ENCODE data around the gene ULBP3.

The ULBP3 gene

DNA sequence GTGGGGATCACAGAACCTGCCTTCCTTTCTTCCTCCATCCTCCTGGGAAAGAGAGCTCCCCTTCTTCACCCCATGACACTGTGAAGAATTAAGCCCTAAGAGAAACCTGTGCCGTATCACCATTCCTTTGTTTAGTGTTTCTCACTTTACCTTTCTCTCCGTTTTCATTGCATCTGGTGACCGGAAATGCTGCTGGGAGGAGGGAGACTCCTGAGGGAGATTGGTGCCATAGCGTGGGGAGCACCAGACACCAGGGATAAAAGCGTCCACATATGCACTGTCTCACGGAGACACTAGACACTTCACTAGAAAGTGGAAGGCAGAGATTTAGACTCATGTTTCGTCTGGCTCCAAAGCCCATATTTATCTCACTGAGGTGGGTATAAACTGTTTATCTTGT, 15.5 kb upstream of the ULBP3 start:
- TF ChIP-seq, protein P1, sequence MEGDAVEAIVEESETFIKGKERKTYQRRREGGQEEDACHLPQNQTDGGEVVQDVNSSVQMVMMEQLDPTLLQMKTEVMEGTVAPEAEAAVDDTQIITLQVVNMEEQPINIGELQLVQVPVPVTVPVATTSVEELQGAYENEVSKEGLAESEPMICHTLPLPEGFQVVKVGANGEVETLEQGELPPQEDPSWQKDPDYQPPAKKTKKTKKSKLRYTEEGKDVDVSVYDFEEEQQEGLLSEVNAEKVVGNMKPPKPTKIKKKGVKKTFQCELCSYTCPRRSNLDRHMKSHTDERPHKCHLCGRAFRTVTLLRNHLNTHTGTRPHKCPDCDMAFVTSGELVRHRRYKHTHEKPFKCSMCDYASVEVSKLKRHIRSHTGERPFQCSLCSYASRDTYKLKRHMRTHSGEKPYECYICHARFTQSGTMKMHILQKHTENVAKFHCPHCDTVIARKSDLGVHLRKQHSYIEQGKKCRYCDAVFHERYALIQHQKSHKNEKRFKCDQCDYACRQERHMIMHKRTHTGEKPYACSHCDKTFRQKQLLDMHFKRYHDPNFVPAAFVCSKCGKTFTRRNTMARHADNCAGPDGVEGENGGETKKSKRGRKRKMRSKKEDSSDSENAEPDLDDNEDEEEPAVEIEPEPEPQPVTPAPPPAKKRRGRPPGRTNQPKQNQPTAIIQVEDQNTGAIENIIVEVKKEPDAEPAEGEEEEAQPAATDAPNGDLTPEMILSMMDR (IDR thresholded peaks at IDR 0.05; ENCODE audit: low read depth, low read length), result no peak
- H3K4me1 ChIP-seq, result no peaks in the 10 kb centered on the region
- no peaks in the 10 kb centered on the region for H3K36me3 ChIP-seq
- H3K4me3 ChIP-seq (ENCODE audit: low read depth, low read length), result no peak overlapping the region
- DNase-seq, result no peak
- H3K27me3 ChIP-seq, result peaks cover 21% of the 10 kb centered on the region
- H3K9me3 ChIP-seq, result no peaks in the 10 kb centered on the region

DNA sequence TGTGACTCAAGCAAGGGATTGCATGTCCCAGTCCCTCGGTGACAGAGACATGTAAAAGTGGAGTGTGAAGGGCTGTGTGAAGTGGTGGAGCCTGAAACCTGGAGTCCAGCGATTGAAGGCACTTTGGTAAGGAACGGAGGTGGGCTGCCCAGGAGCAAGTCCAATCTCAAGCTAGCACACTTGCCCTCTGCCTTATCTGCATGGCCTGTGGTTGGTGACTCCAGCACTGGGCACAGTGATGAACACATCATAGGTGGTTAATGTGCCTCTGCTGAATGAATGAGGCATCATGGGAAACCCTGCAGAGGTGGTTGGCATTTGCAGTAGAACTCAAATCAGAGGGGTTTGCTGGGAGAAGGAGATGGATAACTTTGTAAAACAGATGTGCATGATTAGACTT, 14.9 kb upstream of the ULBP3 start:
- no peaks in the 10 kb centered on the region for H3K36me3 ChIP-seq
- no peak overlapping the region for H3K4me3 ChIP-seq (ENCODE audit: low read depth, low read length)
- TF ChIP-seq, protein P1 (IDR thresholded peaks at IDR 0.05; ENCODE audit: low read depth, low read length), result no peak
- DNase-seq, result no peak
- no peaks in the 10 kb centered on the region for H3K4me1 ChIP-seq
- H3K27me3 ChIP-seq, result peaks cover 21% of the 10 kb centered on the region
- no peaks in the 10 kb centered on the region for H3K9me3 ChIP-seq

DNA sequence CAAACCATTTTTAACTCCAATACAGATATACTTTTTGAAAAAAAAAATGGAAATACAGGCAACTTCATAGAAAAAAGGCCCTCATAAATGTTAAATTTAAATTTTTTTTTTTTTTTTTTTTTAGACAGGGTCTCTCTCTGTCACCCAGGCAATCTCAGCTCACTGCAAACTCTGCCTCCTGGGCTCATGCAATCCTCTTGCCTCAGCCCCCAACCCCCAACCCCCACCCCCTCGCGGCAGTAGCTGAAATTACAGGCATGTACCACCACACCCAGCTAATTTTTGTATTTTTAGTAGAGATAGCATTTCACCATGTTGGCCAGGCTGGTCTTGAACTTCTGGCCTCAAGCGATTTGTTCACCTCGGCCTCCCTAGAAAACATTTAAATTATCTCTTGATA, 12.8 kb upstream of the ULBP3 start:
- no peaks in the 10 kb centered on the region for H3K4me1 ChIP-seq
- H3K36me3 ChIP-seq, result no peaks in the 10 kb centered on the region
- H3K27me3 ChIP-seq, result peaks cover 22% of the 10 kb centered on the region
- no peaks in the 10 kb centered on the region for H3K9me3 ChIP-seq
- TF ChIP-seq, protein P1 (IDR thresholded peaks at IDR 0.05; ENCODE audit: low read depth, low read length), result no peak
- no peak for DNase-seq
- H3K4me3 ChIP-seq (ENCODE audit: low read depth, low read length), result no peak overlapping the region

DNA sequence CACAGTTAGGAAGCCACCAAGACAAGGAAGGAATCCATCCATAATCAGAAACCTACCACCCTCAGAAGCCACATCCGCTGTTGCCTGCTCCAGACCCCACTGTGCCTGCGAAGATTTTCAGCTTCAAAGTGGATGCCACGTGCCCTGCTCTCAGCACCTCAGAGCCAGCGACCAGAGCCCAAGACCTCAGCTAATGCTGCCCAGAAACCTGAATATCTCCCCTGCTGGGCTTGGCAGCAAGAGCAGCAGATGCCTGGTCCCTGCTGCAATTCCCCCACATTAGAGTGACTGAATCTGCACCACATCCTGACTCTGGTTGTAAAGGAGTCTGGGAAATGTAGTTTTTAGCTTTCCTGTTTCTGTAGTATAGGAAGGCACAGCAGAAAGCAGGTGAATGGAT, 10.7 kb upstream of the ULBP3 start:
- DNase-seq, result no peak

DNA sequence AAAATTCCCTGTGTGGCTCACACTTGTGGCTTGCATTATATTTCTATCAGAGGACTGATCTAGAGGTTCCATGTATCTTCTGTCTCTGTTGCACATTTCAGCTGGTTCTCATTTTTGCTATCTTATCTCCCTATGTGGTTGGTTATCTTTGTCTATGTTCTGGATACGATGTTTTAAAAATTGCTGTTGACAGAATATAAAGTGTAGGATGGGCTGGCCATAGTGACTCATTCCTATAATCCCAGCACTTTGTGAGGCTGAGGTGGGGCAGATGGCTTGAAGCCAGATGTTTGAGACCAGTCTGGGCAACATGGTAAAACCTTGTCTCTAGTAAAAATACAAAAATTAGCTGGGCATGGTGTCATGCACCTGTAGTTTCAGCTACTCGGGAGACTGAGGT, 9.9 kb upstream of the ULBP3 start:
- Histone ChIP-seq H3K4me1 (no peaks in the 10 kb centered on the region), H3K9me3 (no peaks in the 10 kb centered on the region), H3K27me3 (peaks cover 16% of the 10 kb centered on the region), H3K4me3 (ENCODE audit: low read depth, low read length) (no peak overlapping the region), H3K36me3 (no peaks in the 10 kb centered on the region)
- DNase-seq, result no peak
- TF ChIP-seq, protein P1 (IDR thresholded peaks at IDR 0.05; ENCODE audit: low read depth, low read length), result no peak

More for the DNA sequence above, 10.7 kb upstream of the ULBP3 start:
- TF ChIP-seq, protein P1 (IDR thresholded peaks at IDR 0.05; ENCODE audit: low read depth, low read length), result no peak
- Histone ChIP-seq H3K9me3 (no peaks in the 10 kb centered on the region), H3K4me3 (ENCODE audit: low read depth, low read length) (no peak overlapping the region), H3K27me3 (peaks cover 19% of the 10 kb centered on the region), H3K36me3 (no peaks in the 10 kb centered on the region), H3K4me1 (no peaks in the 10 kb centered on the region)

DNA sequence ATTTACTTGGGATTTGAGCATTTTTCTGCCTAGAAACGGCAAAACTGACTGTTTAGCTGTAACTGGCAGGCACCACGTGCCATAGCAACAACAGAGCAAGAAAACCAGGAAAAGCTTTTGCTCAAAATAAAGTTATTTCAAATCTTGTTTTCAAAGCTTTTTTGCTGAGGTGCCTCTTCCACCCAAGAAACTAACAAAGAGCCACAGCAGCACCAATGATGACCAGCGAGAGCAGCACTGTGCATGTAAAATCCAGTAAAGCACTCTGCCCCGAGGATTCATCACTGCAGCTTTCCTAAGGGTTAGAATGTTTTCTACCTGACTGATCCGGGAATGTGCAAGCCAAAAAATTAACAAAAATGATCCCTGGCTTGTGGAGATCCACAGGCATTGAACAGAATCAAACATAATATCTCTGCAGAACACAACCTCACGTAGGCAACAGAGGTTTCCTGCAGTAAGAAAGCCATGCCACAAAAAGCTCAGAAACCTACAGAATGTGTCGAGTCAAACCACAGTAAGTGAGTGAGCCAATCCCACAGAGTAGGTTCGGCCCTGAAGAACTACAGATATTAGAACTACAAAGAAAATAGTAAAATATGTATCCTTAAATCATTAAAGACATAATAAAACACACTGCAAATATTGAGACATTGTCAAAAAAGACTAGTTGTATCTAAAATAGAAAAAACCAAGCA, 7.4 kb upstream of the ULBP3 start:
- Histone ChIP-seq H3K4me1 (no peaks in the 10 kb centered on the region), H3K4me3 (ENCODE audit: low read depth, low read length) (no peak overlapping the region), H3K27me3 (peaks cover 12% of the 10 kb centered on the region), H3K9me3 (no peaks in the 10 kb centered on the region), H3K36me3 (no peaks in the 10 kb centered on the region)
- no peak for DNase-seq
- TF ChIP-seq, protein P1 (IDR thresholded peaks at IDR 0.05; ENCODE audit: low read depth, low read length), result peak; percentile 19; the same call in 1 of the 2 replicates
